GM12878 (cell line): ENCODE data around the gene SPRY2. TPM values are rescaled to one million over a fixed set of nuclear protein-coding genes. Genes with fewer than 3 reads are reported as not detected.

Experiments used
- ATAC-seq: fragments of 200-7000 bp; cut with Tn5 transposase; 3 replicates; pipeline ENCODE4 v1.9.1; 2020; ENCODE audit warnings: mild to moderate bottlenecking, moderate library complexity
- BruUV-seq: library from RNA; stranded (reverse); fragments of 400-500 nt; replicated peaks from 2 replicates; lab custom pipeline; 2021; lab: Mats Ljungman, UMichigan
- CTCF ChIA-PET: fragments of 300-600 bp; sonication (Branson Sonifier 250); formaldehyde crosslinking; extraction: SDS; loops from one replicate; lab custom pipeline; 2021; ENCODE audit warnings: inconsistent platforms; lab: Yijun Ruan, JAX
- POLR2A ChIA-PET: fragments of 350-600 bp; formaldehyde crosslinking; extraction: SDS; loops from one replicate; lab custom pipeline; 2021; ENCODE audit warnings: inconsistent platforms; lab: Charles Lee
- RAD21 ChIA-PET: fragments of 300-600 bp; sonication (Branson Sonifier 250); formaldehyde crosslinking; loops from one replicate; lab custom pipeline; 2023; ENCODE audit warnings: antibody characterized with exemption; ENCODE audit not compliant: unreplicated experiment; lab: Charles Lee
- SMC1A ChIA-PET: fragments of 300-600 bp; sonication (Branson Sonifier 250); formaldehyde crosslinking; loops from one replicate; lab custom pipeline; 2023; ENCODE audit not compliant: unreplicated experiment, uncharacterized antibody; lab: Charles Lee
- DNase-seq: peaks from one replicate; pipeline ENCODE4 v3.0.0-alpha.2; 2011; ENCODE audit warnings: low read depth, low spot score
- FAIRE-seq: peaks from 3 replicates; lab custom pipeline; 2011; peaks lifted over from hg19 to GRCh38; lab: Jason Lieb, UNC
- H2AFZ ChIP-seq: 2 replicates; pipeline ENCODE4 v1.6.0; 2011; ENCODE audit warnings: low read depth, low read length, control low read depth; ENCODE audit not compliant: control insufficient read depth
- H3K27ac ChIP-seq: 2 replicates; pipeline ENCODE4 v1.5.1; 2011; ENCODE audit warnings: control low read depth; ENCODE audit not compliant: control insufficient read depth, insufficient read depth
- H3K27me3 ChIP-seq, 2 experiments: replicated peaks in 1 of 2; 2 replicates each; pipeline versions ENCODE4 v1.6.0 to v1.6.1; 2011; ENCODE audit warnings: low read length in 1 of 2; ENCODE audit not compliant: control insufficient read depth in 2 of 2, insufficient read depth in 2 of 2
- H3K36me3 ChIP-seq, 2 experiments: 2 replicates each; pipeline ENCODE4 v1.5.1; 2011; ENCODE audit warnings: low read length in 1 of 2; ENCODE audit not compliant: control insufficient read depth in 2 of 2, insufficient read depth in 2 of 2
- H3K4me1 ChIP-seq: 2 replicates; pipeline ENCODE4 v1.6.1; 2011; ENCODE audit warnings: mild to moderate bottlenecking, low read length, moderate library complexity, mixed read lengths; ENCODE audit not compliant: control insufficient read depth, insufficient read depth
- H3K4me2 ChIP-seq: 2 replicates; pipeline ENCODE4 v1.6.0; 2011; ENCODE audit warnings: control low read depth; ENCODE audit not compliant: control insufficient read depth, insufficient read depth
- H3K4me3 ChIP-seq: fragments of 200-600 bp; sonication (generic); 2 replicates; pipeline ENCODE4 v1.5.1; 2016
- H3K79me2 ChIP-seq: 2 replicates; pipeline ENCODE4 v1.6.0; 2011; ENCODE audit warnings: low read length; ENCODE audit not compliant: control insufficient read depth, insufficient read depth
- H3K9ac ChIP-seq: 2 replicates; pipeline ENCODE4 v1.8.0; 2011; ENCODE audit warnings: low read length, control low read depth, mixed read lengths; ENCODE audit not compliant: control insufficient read depth, insufficient read depth
- H3K9me3 ChIP-seq: replicated peaks from 3 replicates; pipeline ENCODE4 v1.5.1; 2011; ENCODE audit warnings: mild to moderate bottlenecking, low read length; ENCODE audit not compliant: control insufficient read depth, insufficient read depth
- H4K20me1 ChIP-seq: 2 replicates; pipeline ENCODE4 v1.6.0; 2011; ENCODE audit not compliant: control insufficient read depth, insufficient read depth
- ASH2L ChIP-seq: fragments of 300-600, 200-600 bp; sonication (generic); IDR thresholded peaks from 2 replicates; pipeline ENCODE4 v1.6.1; 2017; ENCODE audit warnings: low read depth, mild to moderate bottlenecking, borderline replicate concordance
- BCLAF1 ChIP-seq: fragments of 450-650 bp; IDR thresholded peaks from 2 replicates; pipeline ENCODE4 v1.6.1; 2017; ENCODE audit warnings: antibody characterized with exemption, mild to moderate bottlenecking, moderate library complexity
- BHLHE40 ChIP-seq, 2 experiments: fragments of 450-650 bp in 1 of 2; IDR thresholded peaks; 2 replicates each; pipeline ENCODE4 v1.6.1; 2011 to 2017; ENCODE audit warnings: low read depth in 2 of 2, borderline replicate concordance in 1 of 2, improper control_type of control experiment in 1 of 2, low read length in 1 of 2, mild to moderate bottlenecking in 1 of 2
- JUNB ChIP-seq: IDR thresholded peaks from 2 replicates; pipeline ENCODE4 v1.6.1; 2016; ENCODE audit warnings: antibody characterized with exemption, mild to moderate bottlenecking
- MLLT1 ChIP-seq: fragments of 450-650 bp; IDR thresholded peaks from 2 replicates; pipeline ENCODE4 v1.6.1; 2016; ENCODE audit warnings: mild to moderate bottlenecking
- NR2C1 ChIP-seq: fragments of 450-650 bp; IDR thresholded peaks from 2 replicates; pipeline ENCODE4 v1.6.1; 2017; ENCODE audit warnings: antibody characterized with exemption, mild to moderate bottlenecking, moderate library complexity
- NR2C2 ChIP-seq: IDR thresholded peaks from 2 replicates; pipeline ENCODE4 v1.6.1; 2011; ENCODE audit warnings: borderline replicate concordance, low read depth; ENCODE audit not compliant: control insufficient read depth, insufficient read length
- RAD51 ChIP-seq: fragments of 450-650 bp; IDR thresholded peaks from 2 replicates; pipeline ENCODE4 v1.6.1; 2016; ENCODE audit warnings: moderate library complexity, mild to moderate bottlenecking, inconsistent platforms
- TAF1 ChIP-seq: IDR thresholded peaks from 2 replicates; pipeline ENCODE4 v1.6.1; 2011; ENCODE audit warnings: mild to moderate bottlenecking, low read depth, low read length, borderline replicate concordance
- TARDBP ChIP-seq: IDR thresholded peaks from 2 replicates; pipeline ENCODE4 v1.6.1; 2016; ENCODE audit warnings: borderline replicate concordance
- USF2 ChIP-seq: IDR thresholded peaks from 2 replicates; pipeline ENCODE4 v1.6.1; 2011; ENCODE audit warnings: low read depth, low read length, improper control_type of control experiment, borderline replicate concordance
- ZNF384 ChIP-seq: IDR thresholded peaks from 2 replicates; pipeline ENCODE4 v1.6.1; 2012; ENCODE audit warnings: low read depth, mild to moderate bottlenecking, low read length, improper control_type of control experiment, borderline replicate concordance
- in situ Hi-C: fragments of 300-500 bp; cut with MboI; formaldehyde crosslinking; loops from 9 replicates; pipeline ENCODE4 v1.14.3; 2018; ENCODE audit warnings: mixed read lengths
- intact Hi-C: fragments of 100-400 bp; cut with micrococcal nuclease; formaldehyde crosslinking; loops from one replicate; pipeline ENCODE4 v1.14.2; 2022; ENCODE audit not compliant: unreplicated experiment
- polyA plus RNA-seq, 11 experiments: library from polyadenylated mRNA; depleted of rRNA in 4 of 11; unstranded in 6 of 11; stranded (reverse) in 5 of 11; fragments of >200 nt; fragmentation: Nextera tagmentation in 4 of 11; fragmentation: Illumina TruSeq in 1 of 11; extraction: Ambion mirVana in 4 of 11; extraction: Trizol in 1 of 11; gene quantifications; 1 replicate in 1 of 11; 2 replicates in 10 of 11; pipeline versions ENCODE4 v1.2.1 to v1.2.3, GENCODE V29; 2011 to 2016; ENCODE audit warnings: inconsistent platforms in 2 of 11, missing spikeins in 2 of 11, low read depth in 1 of 11
- total RNA-seq, 4 experiments: library from RNA; depleted of rRNA in 3 of 4; stranded (reverse); fragments of >200 nt in 3 of 4; fragmentation: Illumina TruSeq in 1 of 4; extraction: Trizol in 1 of 4; gene quantifications; 2 replicates each; pipeline versions ENCODE4 v1.2.1 to v1.2.3, GENCODE V29; 2013 to 2021
- TF ChIP-seq, protein P1 (sequence below): fragments of 450-650 bp; IDR thresholded peaks from 2 replicates; pipeline ENCODE4 v1.6.1; 2018; ENCODE audit warnings: borderline replicate concordance, mild to moderate bottlenecking; ENCODE audit not compliant: partially characterized antibody

SPRY2 gene
- total and polyA plus RNA-seq, 10 of the 15 experiments (the other 5 are each of a cell fraction or from before 2014, with no cell fraction given) = 1.8 to 82.1 (median 9.2) TPM

- TF ChIP-seq, protein P1, sequence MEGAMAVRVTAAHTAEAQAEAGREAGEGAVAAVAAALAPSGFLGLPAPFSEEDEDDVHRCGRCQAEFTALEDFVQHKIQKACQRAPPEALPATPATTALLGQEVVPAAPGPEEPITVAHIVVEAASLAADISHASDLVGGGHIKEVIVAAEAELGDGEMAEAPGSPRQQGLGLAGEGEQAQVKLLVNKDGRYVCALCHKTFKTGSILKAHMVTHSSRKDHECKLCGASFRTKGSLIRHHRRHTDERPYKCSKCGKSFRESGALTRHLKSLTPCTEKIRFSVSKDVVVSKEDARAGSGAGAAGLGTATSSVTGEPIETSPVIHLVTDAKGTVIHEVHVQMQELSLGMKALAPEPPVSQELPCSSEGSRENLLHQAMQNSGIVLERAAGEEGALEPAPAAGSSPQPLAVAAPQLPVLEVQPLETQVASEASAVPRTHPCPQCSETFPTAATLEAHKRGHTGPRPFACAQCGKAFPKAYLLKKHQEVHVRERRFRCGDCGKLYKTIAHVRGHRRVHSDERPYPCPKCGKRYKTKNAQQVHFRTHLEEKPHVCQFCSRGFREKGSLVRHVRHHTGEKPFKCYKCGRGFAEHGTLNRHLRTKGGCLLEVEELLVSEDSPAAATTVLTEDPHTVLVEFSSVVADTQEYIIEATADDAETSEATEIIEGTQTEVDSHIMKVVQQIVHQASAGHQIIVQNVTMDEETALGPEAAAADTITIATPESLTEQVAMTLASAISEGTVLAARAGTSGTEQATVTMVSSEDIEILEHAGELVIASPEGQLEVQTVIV = no peak
- TF ChIP-seq NR2C1 (no peak), RAD51 (no peak), TAF1 (no peak)
These were observed 37.6 kb downstream of the SPRY2 start (continued) for GRCh38 chr13:80303225-80303811.

- Histone ChIP-seq H3K4me2 (no peak overlapping the region), H3K4me1 (no peaks in the 10 kb centered on the region), H3K9ac (no peak overlapping the region), H3K27me3 (no peaks in the 10 kb centered on the region), H2AFZ (no peak overlapping the region), H3K27ac (no peak overlapping the region), H3K36me3 (no peaks in the 10 kb centered on the region), H3K9me3 (no peaks in the 10 kb centered on the region), H3K79me2 (no peaks in the 10 kb centered on the region), H3K4me3 (no peak overlapping the region), H4K20me1 (no peaks in the 10 kb centered on the region)
- in situ Hi-C loops = no loop called here
- ChIA-PET RAD21 (interaction anchor here (1.3 to 1.7 kb wide), 3 partner anchors 12 to 64 kb away, joined by 3 read pairs; no protein-coding TSS in a partner anchor), POLR2A (no interaction called here), SMC1A (interaction anchor here (0.6 to 2.1 kb wide), 4 partner anchors 23 to 67 kb away, joined by 3 to 8 read pairs (median 4); no protein-coding TSS in a partner anchor), CTCF (interaction anchor here (1.0 kb wide), 1 partner anchor 143 kb away, joined by 3 read pairs; no protein-coding TSS in a partner anchor)
- intact Hi-C loops = no loop called here
- DNase-seq (no peak), ATAC-seq (no peak), FAIRE-seq (no peak)
- no TSS peak for BruUV-seq
- TF ChIP-seq ZNF384 (no peak), TARDBP (no peak), JUNB (no peak), ASH2L (no peak), MLLT1 (no peak), BCLAF1 (no peak), USF2 (no peak), NR2C2 (no peak), BHLHE40 (IDR thresholded peaks at IDR 0.05; ENCODE audit: borderline replicate concordance in 1 of 2, low read depth in 2 of 2, low read length in 1 of 2) (no peak)
These were observed 41.9 kb downstream of the SPRY2 start for GRCh38 chr13:80299046-80299445.
